ENCODE measurements around the gene EME2.

Gene EME2

DNA sequence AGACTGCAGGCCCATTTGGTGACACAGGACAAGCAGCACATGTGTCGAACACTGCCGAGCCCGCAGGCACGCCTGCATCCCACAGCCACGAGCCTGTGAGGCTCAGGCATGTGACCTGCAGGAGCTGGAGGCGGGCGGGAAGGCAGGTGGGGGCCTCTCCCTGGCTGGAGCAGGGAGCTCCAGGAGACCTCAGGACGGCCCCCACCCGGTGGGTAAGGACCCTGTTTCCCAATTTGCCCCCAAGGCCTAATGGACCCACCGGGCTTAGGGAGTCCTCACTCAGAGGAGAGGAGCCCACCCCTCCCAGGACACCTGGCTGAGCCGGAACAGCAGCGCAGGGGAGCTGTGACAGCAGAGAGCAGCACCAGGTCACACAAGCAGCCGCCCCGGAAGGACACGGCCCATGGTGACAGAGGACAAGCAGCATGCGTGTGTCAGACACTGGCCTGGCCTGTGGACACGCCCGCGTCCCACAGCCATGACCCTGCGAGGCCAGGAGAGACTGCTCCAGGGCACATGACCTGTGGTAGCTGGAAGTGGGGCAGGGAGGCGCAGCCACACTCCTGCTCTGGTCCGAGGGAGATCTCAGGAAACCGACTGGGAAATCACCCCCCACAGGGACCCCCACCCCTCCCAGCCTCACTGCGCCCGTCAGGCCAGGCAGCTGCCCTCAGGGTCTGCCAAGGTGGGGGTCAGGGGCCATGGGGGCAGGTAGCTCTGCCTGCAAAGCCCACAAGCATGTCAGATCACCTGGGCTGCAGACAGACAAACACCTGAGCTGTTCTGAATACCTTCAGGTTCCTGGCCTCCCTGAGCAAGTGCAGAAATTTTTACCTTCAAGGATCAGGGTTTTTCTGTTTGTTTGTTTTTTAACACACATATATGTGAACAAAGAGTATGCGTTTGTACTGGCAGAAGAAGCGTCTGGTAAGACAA, 7.4 kb downstream of the EME2 start:
- no peak for DNase-seq

DNA sequence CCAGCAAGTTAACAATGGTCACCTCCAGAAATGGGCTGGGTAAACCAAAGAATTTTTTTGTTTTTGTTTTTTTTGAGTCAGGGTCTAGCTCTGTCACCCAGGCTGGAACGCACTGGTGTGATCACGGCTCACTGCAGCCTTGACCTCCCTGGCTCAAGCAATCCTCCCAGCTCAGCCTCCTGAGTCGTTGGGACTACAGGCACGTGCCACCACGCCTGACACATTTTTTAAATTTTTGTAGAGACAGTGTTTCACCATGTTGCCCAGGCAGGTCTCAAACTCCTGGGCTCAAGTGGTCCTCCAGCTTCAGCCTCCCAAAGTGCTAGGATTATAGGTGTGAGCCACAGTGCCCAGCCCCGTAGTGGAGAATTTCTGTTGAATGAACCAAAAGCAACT, 8.1 kb downstream of the EME2 start:
- no peak for DNase-seq

- DNase-seq: no peak
These were observed 8.6 kb downstream of the EME2 start for GRCh38 chr16:1781254-1781653.

DNA sequence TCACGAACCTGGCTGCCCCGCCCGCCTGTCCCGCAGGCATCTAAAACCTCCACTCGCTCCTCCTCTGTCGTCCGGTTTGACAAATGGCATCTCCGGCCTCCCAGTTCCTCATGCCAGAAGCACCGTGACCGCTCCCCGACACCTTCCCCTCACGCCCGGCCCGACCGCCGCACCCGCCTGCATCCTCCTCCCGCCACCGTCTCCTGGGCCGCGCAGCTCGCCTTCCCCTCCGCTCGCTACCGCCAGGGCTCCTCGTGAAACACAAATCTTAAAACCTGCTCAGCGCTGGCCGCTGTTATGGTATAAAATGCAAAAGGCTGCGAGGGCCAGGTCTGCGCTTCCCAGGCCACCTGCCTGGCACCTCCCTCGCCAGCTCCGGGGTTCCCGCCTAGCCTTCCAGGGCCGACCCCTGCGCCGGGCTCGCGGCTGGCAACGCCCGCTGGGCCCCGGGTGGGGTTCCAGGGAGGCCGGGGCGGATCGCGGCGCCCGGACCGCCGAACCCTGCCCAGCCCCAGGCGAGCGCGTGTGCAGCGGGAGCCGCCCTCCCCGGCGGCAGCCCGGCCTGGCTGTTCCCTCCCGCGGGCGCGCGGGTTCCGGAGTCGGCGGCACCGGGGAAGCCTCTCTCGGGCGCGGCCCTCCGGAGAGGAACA, 9.3 kb downstream of the EME2 start:
- peak; percentile 30 for DNase-seq

- DNase-seq: peak; percentile 99
These were observed 10.0 kb downstream of the EME2 start, which contains the start of the genes NUBP2 and SPSB3 for GRCh38 chr16:1782408-1783264. Gene NUBP2 (plus strand): TSS chr16:1782960. CDS start chr16:1783021, 61 bp downstream. Gene SPSB3 (minus strand): TSS chr16:1782571. CDS start chr16:1781483, 1,088 bp downstream.

DNA sequence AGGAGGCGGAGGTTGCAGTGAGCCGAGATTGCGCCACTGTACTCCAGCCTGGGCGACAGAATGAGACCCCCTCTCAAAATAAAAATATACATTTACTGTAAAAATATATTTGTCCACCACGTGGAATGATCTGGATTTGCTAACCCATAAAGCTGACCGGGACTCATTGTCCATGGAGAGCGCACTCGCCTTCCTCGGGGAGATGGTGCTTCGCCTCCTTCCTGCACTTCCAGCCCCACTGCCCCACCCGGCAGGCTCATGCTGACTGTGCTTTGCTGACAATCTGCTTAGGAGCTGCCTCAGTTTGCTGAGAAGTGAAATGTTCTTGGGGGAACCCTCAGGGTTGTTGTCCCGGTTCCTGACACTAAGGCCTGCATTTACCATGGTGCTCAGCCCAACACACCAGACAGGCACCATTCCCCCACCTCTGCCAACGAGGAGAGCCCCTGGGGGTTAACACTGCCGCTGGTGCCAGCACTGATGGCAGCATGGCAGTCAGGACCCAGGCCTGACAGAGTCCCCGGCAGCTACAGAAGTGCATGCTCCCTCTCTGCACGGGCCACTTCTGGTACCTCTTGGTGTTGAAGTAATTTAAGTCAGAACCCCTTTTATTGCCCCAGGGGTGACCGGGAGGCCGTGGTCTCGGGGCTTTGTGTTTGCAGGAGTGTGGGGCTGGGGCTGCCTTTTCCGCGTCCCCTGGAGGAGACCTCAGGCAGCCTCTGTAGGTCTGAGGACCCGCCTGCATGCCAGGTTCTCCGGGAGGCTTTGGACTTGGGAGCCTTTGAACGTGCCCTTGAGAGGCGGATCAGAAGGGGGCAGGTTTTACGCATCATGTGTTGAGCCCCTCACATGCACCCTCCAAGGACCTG, 12.6 kb downstream of the EME2 start:
- DNase-seq: no peak

GRCh38 chr16:1785846-1786170, 13.2 kb downstream of the EME2 start:
- no peak for DNase-seq

DNA sequence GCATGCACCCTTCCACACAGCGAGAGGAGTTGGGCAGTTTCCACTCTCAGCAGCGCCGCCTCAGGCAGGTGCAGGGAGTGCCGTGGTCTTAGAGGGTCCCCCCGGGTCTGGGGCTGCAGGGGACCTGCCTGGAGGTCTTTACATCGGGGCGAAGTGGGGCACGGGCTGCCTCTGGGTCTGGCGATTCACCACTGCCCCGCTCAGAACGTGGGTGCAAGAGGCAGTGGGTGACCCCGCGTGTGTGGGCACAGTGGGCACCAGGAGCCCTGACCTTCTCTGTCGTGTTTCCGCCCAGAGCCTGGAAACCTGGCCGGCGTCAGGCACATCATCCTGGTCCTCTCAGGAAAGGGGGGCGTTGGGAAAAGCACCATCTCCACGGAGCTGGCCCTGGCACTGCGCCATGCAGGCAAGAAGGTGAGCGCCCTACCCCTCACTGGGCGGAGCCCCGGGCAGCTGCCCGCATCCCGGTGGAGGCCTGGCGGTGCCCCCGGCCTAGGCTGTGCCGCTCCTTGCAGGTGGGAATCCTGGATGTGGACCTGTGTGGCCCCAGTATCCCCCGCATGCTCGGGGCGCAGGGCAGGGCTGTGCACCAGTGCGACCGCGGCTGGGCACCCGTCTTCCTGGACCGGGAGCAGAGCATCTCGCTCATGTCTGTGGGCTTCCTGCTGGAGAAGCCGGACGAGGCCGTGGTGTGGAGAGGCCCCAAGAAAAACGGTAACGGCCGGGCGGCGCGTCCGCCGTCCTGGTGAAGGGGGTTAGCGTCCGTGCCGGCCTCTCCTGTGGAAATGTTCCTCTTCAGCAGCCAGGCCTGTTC, 13.8 kb downstream of the EME2 start:
- DNase-seq: no peak

DNA sequence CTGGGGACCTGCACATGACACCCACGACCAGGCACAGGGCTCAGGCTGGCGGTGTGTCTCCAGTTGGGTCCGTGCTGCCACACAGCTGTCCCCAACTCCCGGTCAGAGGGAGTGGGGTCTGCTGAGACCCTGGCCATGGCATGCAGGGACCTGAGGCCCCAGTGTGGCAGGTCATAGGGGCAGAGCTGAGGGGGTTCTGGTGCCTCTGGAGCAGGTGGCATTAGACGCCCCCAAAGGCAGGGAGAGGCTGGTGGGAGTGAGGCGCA, 14.4 kb downstream of the EME2 start:
- no peak for DNase-seq

- DNase-seq: no peak
These were observed 14.9 kb downstream of the EME2 start for GRCh38 chr16:1787322-1788094.

DNA sequence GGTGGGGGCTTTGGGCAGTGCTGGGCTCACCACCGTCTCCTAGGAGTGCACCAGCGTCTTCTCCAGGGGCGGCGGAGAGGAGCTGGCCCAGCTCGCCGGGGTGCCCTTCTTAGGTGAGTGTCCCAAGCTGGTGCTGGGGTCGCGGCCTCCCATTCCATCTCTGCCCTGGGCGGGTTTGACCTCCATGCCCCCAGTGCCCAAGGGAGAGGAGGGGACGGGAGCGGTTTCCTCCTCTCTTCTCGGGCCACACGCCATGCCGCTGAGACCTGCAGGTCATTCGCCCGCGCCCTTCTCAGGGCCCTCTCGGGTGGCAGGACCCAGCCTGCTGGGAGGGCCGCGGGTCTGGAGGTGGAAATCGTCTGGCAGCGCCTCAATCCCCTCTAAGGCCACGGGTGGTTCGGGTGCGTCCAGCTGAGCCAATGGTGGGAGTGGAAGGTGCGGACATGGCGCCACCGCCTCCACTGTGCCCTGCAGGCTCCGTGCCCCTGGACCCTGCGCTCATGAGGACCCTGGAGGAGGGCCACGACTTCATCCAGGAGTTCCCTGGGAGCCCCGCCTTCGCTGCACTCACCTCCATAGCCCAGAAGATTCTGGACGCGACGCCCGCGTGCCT, 15.6 kb downstream of the EME2 start:
- DNase-seq: no peak

DNA sequence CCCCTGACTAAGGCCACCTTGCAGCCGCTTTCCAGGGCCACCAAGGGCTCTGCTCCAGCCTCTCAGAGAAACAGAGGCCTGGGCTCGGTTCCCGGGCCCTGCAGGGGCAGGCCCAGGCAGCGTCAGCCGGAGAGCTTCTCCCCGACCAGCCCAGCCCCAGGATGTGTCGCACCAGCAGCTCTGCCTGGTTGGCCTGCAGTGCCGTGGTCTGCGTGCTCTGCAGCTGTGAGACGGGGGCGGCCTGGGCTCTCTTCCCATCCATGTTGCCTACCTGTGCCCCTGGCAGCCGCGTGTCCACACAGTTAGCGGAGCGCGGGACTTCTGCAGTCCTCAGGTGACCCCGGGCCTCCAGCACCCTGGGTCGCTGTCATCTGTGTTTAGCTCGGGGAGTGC, 16.1 kb downstream of the EME2 start:
- no peak for DNase-seq

DNA sequence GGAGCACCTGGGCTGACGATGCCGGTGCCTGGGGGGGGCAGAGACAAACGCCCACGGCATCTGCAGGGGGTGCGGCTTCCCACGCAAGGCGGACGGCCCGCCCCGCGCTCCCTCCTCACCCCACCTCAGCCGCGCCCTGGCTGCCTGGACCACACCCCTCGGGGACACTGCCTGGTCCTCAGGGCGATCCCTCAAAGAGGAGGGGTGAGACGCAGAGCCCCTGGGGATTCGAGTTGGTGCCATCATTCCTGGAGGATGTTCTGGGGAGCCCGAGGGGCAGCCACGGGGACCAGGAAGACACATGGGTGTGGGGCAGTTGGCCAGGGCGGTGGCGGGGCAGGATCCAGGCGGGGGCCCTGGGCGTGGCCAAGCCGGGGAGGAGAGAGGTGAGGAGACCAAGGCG, 17.0 kb downstream of the EME2 start:
- no peak for DNase-seq

DNA sequence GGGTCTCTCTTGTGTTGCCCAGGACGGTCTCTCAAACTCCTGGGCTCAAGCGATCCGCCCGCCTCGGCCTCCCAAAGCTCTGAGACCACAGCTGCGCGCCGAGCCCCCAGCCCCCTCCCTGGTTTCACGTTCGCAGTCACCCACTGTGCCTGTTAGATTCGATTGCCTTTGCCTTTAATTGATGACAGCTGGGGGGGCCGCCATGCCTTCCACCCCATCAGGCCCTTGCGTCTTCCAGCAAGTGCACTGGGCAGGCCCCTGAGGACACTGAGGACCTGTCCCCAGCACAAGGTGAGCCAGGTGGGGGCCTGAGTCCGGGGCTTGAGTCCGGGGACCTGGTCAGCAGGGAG, 17.6 kb downstream of the EME2 start:
- DNase-seq: no peak

DNA sequence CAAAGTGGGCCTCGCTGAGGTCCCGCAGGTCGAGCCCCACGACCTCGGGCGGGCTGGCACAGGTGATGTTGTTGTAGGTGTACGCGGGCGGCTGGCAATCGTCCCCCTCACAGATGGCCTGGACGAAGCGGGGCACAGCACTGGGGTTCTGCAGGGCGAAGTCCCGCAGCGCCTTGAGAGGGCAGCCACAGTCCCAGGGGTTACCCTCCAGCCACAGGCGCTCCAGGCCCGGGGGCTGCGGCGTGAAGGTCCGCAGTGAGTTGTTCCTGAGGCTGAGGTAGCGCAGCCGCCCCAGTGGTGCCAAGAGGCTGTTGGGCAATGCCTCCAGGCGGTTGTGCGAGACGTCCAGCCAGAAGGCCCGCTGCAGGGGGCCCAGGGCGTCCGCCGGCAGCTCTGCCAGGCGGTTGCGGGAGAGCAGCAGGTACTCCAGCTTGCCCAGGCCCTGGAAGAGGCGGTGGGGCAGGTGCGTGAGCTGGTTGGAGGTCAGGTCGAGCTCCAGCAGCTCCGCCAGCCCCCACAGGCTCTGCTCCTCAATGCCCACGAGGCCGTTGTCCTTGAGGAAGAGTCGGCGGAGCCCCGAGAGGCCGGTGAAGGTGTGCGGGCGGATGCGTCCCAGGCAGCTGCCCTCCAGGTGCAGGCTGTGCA, 18.1 kb downstream of the EME2 start:
- DNase-seq: no peak

- DNase-seq: no peak
These were observed 18.8 kb downstream of the EME2 start for GRCh38 chr16:1791256-1791942.

DNA sequence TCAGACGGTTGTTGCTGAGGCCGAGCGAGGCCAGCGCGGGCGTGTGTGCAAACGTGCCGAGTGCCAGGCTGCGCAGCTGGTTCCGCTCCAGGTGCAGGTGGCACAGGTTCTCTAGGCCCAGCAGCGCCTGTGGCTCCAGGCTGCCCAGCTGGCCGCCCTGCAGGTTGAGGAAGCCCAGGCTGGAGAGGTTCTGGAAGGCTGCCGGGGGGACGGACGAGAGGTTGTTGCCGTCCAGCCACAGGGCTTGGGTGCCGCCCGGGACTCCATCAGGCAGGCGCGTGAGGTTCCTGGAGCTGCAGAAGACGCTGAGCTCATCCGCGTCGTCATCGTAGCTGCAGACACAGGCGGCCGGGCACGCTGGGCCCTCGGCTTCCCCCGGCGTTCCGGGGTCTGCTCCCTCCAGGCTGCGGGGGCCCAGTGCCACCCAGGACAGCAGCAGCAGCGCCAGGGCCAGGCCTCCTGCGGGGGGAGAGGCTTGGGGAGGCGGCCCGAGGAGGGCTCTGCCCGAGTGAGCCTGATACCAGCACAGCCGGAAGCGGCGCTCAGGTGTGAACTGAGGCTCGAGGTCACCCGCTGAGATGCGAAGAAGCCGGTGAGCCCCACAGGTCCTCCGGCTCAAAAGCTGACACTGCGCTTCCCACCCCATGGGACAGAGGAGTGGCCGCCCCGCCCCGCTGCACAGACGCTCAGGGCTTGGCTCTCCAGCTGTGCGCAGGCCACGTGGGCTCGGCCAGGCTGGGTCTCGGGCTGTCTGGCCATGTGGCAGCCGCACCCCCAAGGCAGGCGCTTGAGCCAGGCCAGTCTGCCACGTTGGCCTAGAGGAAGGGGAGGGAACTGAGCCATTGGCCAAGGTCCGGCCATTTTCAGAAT, 19.6 kb downstream of the EME2 start:
- no peak for DNase-seq

DNA sequence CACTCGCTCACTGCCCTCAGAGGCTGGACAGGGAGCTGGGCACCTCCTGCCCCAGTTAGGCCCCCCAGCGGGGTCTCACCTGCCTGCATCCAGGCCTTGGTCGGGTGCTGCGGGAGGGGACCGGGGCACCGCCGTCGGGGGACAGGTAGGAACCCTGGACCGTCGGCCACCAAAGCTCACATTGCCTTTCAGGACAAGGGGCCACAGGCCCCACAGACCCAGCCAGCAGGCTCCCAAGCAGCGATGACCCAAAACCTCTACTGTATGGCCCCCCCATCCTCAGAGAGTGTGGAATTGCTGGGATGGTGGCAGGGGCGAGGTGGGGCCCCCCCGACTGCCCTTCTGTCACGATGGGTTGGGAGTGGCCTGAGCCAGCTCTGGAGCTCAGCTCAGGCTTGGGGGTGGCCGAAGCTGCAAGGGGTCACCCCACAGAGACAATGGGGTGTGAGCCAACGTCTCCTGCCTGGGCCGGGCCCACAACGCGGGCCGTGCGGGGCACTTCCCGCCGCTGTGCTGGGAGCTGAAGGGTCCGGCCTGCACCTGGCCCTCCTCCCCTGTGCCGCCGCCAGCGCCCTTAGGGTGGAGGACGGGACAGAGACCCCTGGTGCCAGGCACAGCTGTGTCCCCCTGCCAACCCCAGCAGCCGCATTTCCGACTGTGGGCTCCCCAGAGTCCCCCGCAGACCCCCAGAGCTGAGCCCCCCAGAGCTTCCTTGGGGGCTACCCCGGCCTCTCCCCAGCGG, 20.4 kb downstream of the EME2 start:
- DNase-seq: no peak

All from stimulated activated naive CD4-positive, alpha-beta T cell treated with Interleukin-2 at 50 U/mL for 16 hours (primary cell).